CMK (cell line): ENCODE measurements around the gene RNASET2.
"Not testable (repeated sequence)": the region's sequence is repeated elsewhere in the genome, so short reads cannot be mapped to it uniquely, and the experiment has no call there.

Experiments
- DNase-seq: peaks from one replicate; pipeline ENCODE4 v3.0.0-alpha.2; 2010; ENCODE audit warnings: low read depth

RNASET2 gene

DNA sequence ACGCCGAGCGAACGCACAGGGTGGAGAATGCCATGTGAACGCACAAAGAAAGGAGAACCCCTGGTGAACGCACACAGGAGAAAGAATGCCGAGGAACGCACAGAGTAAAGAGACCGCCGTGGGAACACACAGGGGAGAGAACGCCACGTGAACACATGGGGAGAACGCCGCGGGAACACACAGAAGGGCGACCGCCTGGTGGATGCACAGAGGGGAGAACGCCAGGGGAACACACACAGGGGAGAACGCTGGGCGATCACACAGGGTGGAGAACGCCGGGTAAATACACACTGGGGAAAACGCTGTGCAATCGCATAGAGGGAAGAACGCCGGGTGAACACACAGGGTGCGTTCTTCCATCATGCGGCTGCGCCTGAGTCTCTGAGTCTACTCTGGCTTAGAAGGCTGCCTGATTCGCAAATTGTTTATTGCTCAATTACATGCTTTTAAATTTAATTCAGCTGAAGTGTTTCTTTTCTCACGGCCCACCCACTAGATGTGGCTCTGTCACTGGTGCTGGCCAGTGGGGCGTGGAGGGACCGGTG, 54.1 kb downstream of the RNASET2 start:
- no peak for DNase-seq

DNA sequence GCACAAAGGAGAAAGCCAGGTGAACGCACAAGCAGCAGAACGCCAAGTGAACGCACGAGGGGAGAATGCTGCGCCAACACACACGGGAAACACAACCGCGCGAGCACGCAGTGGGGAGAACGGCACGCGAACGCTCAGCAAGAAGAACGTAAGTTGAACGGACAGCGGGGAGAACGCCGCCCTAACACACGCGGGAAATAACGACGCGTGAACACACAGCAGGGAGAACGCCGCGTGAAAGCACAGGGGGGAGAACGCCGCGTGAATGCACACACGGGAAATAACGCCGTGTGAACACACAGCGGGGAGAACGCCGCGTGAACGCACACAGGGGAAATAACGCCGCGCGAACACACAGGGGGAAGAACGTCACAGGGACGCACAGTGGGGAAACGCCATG, 54.7 kb downstream of the RNASET2 start:
- DNase-seq, result no peak

- no peak for DNase-seq
Observed at GRCh38 chr6:166900956-166901607, 55.3 kb downstream of the RNASET2 start.

DNA sequence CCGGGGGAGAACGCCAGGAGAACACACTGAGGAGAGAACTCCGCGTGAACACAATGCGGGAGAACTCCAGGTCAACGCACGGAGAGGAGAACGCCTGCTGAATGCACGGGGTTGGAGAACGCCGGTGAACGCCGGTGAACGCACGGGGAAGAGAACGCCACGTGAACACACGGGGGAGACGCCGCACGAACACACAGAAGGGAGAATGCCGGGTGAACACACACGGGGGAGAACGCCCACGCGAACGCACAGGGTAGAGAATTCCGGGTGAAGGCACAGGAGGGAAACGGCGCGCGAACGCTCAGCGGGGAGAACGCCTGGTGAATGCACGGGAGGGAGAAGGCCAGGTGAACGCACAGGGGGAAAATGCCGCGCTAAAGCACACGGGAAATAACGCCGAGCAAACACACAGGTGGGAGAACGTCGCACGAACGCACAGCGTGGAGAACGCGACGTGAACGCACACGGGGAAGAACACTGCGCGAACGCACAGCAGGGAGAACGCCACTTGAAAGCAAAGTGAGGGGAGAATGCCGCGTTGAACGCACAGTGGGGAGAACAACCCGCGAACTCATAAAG, 56.1 kb downstream of the RNASET2 start:
- no peak for DNase-seq

GRCh38 chr6:166898910-166899309, 57.4 kb downstream of the RNASET2 start:
- no peak for DNase-seq

DNA sequence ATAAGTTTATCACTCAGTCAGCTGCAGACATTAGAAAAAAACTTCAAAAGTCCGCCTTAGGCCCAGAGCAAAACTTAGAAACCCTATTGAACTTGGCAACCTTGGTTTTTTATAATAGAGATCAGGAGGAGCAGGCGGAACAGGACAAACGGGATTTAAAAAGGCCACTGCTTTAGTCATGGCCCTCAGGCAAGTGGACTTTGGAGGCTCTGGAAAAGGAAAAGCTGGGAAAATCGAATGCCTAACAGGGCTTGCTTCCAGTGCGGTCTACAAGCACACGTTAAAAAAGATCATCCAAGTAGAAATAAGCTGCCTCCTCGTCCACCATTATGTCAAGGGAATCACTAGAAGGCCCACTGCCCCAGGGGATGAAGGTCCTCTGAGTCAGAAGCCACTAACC, 61.7 kb downstream of the RNASET2 start:
- DNase-seq, result not testable (repeated sequence)

- not testable (repeated sequence) for DNase-seq
Observed at GRCh38 chr6:166892472-166892871, 63.9 kb downstream of the RNASET2 start.

- not testable (repeated sequence) for DNase-seq
Observed at GRCh38 chr6:166886773-166887172, 69.6 kb downstream of the RNASET2 start.

- not testable (repeated sequence) for DNase-seq
Observed at GRCh38 chr6:166884958-166885357, 71.4 kb downstream of the RNASET2 start.

DNA sequence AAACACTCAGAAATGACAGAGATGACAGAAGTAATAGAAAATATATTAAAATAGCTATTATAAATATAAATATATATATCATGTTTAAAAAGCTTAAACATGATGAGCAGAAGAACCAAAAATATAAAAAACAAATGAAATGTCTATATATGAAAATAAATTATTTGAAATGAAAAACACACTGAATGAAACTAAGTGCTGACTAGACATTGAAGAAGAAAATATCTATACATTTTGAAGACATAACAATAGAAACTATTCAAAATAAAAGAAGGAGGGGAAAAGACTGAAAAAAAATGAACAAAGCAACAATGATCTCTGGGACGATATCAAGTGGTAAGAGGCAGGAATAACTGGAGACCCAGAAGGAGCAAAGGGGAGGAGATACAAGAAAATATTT, 76.8 kb downstream of the RNASET2 start:
- DNase-seq, result no peak
